PC-3 (cell line): ENCODE data around the gene MFSD6L. TPM values are rescaled to one million over a fixed set of nuclear protein-coding genes. Genes with fewer than 3 reads are reported as not detected.

Source experiments
- ATAC-seq: fragments of 200-7000 bp; cut with Tn5 transposase; 2 replicates; pipeline ENCODE4 v1.9.1; 2020; ENCODE audit warnings: mild to moderate bottlenecking, moderate library complexity
- BruUV-seq: library from RNA; stranded (reverse); fragments of 400-500 nt; replicated peaks from 2 replicates; lab custom pipeline; 2021; lab: Mats Ljungman, UMichigan
- CTCF ChIA-PET: fragments of 300-600 bp; sonication (Branson Sonifier 250); formaldehyde crosslinking; loops from one replicate; lab custom pipeline; 2022; ENCODE audit warnings: antibody characterized with exemption; lab: Charles Lee
- POLR2A ChIA-PET: fragments of 300-600 bp; sonication (Branson Sonifier 250); formaldehyde crosslinking; loops from one replicate; lab custom pipeline; 2022; ENCODE audit warnings: antibody characterized with exemption; ENCODE audit not compliant: unreplicated experiment; lab: Charles Lee
- DNase-seq: peaks from one replicate; pipeline ENCODE4 v3.0.0-alpha.2; 2015
- H2AFZ ChIP-seq: fragments of 300-600 bp; sonication (generic); 2 replicates; pipeline ENCODE4 v1.6.0; 2016; ENCODE audit warnings: antibody characterized with exemption, low read length
- H3F3A ChIP-seq: fragments of 300-600 bp; sonication (generic); one replicate; pipeline ENCODE4 v1.6.0; 2017; ENCODE audit warnings: antibody characterized with exemption, low read length, control low read depth, mild to moderate bottlenecking; ENCODE audit not compliant: unreplicated experiment
- H3K27ac ChIP-seq: fragments of 300-600 bp; sonication (generic); 2 replicates; pipeline ENCODE4 v1.5.1; 2016; ENCODE audit warnings: mild to moderate bottlenecking, low read length
- H3K27me3 ChIP-seq: fragments of 300-600 bp; sonication (generic); 2 replicates; pipeline ENCODE4 v1.6.1; 2016; ENCODE audit warnings: low read length, mixed read lengths
- H3K36me3 ChIP-seq: fragments of 300-600 bp; sonication (generic); 2 replicates; pipeline ENCODE4 v1.6.1; 2016; ENCODE audit warnings: low read depth, mixed run types, low read length, mixed read lengths
- H3K4me1 ChIP-seq: fragments of 300-600 bp; sonication (generic); 2 replicates; pipeline ENCODE4 v1.5.1; 2016; ENCODE audit warnings: low read length; ENCODE audit not compliant: insufficient read depth
- H3K4me2 ChIP-seq: fragments of 300-600 bp; sonication (generic); 2 replicates; pipeline ENCODE4 v1.6.0; 2016; ENCODE audit warnings: low read length
- H3K4me3 ChIP-seq: fragments of 300-600 bp; sonication (generic); 2 replicates; pipeline ENCODE4 v1.5.1; 2016; ENCODE audit warnings: mild to moderate bottlenecking, low read length, mixed read lengths
- H3K79me2 ChIP-seq: fragments of 300-600 bp; sonication (generic); 2 replicates; pipeline ENCODE4 v1.6.1; 2017; ENCODE audit warnings: low read length, mixed read lengths
- H3K9ac ChIP-seq: fragments of 300-600 bp; sonication (generic); 2 replicates; pipeline ENCODE4 v1.6.0; 2016; ENCODE audit warnings: mild to moderate bottlenecking, low read length
- H3K9me2 ChIP-seq: fragments of 300-600 bp; sonication (generic); replicated peaks from 2 replicates; pipeline ENCODE4 v1.6.1; 2016; ENCODE audit warnings: mixed run types, low read length, mixed read lengths
- H3K9me3 ChIP-seq: fragments of 300-600 bp; sonication (generic); 2 replicates; pipeline ENCODE4 v1.6.1; 2016; ENCODE audit warnings: low read length, mixed read lengths
- H4K20me1 ChIP-seq: fragments of 300-600 bp; sonication (generic); 2 replicates; pipeline ENCODE4 v1.6.1; 2016; ENCODE audit warnings: low read length, mixed read lengths
- EZH2 ChIP-seq: fragments of 300-600 bp; sonication (generic); IDR thresholded peaks from one replicate; pipeline ENCODE4 v1.6.1; 2017; ENCODE audit warnings: antibody characterized with exemption, mild to moderate bottlenecking, low read length; ENCODE audit not compliant: unreplicated experiment
- EZH2phosphoT487 ChIP-seq: fragments of 300-600 bp; sonication (generic); IDR thresholded peaks from 2 replicates; pipeline ENCODE4 v1.6.1; 2018; ENCODE audit warnings: mild to moderate bottlenecking, antibody characterized with exemption, low read length, borderline replicate concordance
- intact Hi-C: fragments of 100-400 bp; cut with micrococcal nuclease; formaldehyde crosslinking; loops from 2 replicates; pipeline ENCODE4 v1.9.0; 2023
- total RNA-seq: library from RNA; depleted of rRNA; stranded (reverse); fragments of >200 nt; gene quantifications from 2 replicates; pipeline ENCODE4 v1.2.3, GENCODE V29; 2014
- TF ChIP-seq, protein P1 (sequence below): fragments of 300-600 bp; sonication (generic); conservative IDR thresholded peaks from 2 replicates; pipeline ENCODE4 v1.5.1; 2017; ENCODE audit warnings: antibody characterized with exemption, low read depth, mild to moderate bottlenecking, low read length

The MFSD6L gene
- total RNA-seq, 1 experiment from 2014 or later: 0.07 TPM

DNA sequence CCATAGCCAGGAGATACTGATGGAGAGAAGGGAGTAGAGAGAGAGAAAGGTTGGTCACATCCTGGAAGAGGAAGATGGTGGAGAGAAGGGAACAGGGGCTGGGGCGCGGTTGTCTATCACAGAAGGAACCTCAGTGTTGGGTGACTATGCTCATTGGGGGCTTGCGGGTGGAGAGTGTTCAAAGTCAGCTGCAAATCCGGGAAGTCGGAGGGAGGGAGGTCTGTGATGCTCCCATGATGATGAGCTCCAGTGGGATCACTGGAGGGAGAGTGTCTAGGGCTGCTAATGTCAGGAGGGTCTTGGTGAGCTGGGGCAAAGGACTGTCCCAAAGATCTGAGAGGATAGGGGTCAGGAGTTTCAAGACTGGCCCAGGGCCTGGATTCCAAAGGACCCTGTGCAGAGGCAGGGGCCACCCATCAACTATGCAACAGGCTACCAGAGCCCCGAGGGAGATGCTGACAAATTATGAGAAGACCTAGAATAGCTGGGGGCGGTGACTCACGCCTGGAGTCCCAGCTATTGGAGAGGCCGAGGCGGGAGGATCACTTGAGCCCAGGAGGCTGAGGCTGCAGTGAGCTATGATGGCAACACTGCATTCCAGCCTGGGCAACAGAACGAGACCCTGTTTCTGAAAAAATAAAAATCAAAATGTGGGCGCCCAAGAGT is 43.4 kb downstream of the MFSD6L start:
- no peak overlapping the region for H2AFZ ChIP-seq
- H3K4me2 ChIP-seq: no peak overlapping the region
- H3K79me2 ChIP-seq: no peaks in the 10 kb centered on the region
- intact Hi-C loops: no loop called here
- no peaks in the 10 kb centered on the region for H3K4me1 ChIP-seq
- CTCF ChIA-PET: no interaction called here
- BruUV-seq: no TSS peak
- no peak overlapping the region for H3K27ac ChIP-seq
- H3K9me3 ChIP-seq: no peaks in the 10 kb centered on the region
- ATAC-seq: no peak
- TF ChIP-seq, protein P1, sequence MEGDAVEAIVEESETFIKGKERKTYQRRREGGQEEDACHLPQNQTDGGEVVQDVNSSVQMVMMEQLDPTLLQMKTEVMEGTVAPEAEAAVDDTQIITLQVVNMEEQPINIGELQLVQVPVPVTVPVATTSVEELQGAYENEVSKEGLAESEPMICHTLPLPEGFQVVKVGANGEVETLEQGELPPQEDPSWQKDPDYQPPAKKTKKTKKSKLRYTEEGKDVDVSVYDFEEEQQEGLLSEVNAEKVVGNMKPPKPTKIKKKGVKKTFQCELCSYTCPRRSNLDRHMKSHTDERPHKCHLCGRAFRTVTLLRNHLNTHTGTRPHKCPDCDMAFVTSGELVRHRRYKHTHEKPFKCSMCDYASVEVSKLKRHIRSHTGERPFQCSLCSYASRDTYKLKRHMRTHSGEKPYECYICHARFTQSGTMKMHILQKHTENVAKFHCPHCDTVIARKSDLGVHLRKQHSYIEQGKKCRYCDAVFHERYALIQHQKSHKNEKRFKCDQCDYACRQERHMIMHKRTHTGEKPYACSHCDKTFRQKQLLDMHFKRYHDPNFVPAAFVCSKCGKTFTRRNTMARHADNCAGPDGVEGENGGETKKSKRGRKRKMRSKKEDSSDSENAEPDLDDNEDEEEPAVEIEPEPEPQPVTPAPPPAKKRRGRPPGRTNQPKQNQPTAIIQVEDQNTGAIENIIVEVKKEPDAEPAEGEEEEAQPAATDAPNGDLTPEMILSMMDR: no peak
- TF ChIP-seq EZH2 (no peak), EZH2phosphoT487 (no peak)
- peaks cover 42% of the 10 kb centered on the region for H3K27me3 ChIP-seq
- DNase-seq: no peak
- H3K9ac ChIP-seq: no peak overlapping the region
- H4K20me1 ChIP-seq: no peaks in the 10 kb centered on the region
- no peak overlapping the region for H3K4me3 ChIP-seq
- no peaks in the 10 kb centered on the region for H3K36me3 ChIP-seq
- H3F3A ChIP-seq: no peaks in the 10 kb centered on the region
- H3K9me2 ChIP-seq: no peaks in the 10 kb centered on the region
- POLR2A ChIA-PET: no interaction called here

DNA sequence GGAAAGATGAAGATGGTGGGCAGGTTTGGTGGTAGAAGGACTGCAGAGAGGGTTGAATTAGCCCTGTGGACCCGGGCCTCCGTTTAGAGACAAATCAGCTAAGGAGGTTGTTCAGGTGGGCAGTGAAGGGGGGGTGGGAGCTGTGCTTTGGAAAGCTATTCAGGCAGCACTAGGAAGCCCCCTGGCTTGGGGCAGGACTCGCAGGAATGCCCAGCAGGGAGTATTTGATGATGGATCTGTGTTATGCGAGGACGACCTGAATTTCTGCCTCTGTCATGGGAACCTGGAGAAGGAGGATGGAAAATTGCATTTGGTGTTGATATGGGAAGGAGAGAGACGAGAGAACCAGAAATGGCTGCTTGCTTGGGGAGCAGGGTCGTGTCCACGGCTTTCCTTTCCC is 44.3 kb downstream of the MFSD6L start:
- Histone ChIP-seq H2AFZ (no peak overlapping the region), H3K9me2 (no peaks in the 10 kb centered on the region), H3K9me3 (no peaks in the 10 kb centered on the region), H3K4me1 (no peaks in the 10 kb centered on the region), H3K4me2 (no peak overlapping the region), H3K79me2 (no peaks in the 10 kb centered on the region), H3K9ac (no peak overlapping the region), H3F3A (no peaks in the 10 kb centered on the region), H3K4me3 (no peak overlapping the region), H3K27ac (no peak overlapping the region), H4K20me1 (no peaks in the 10 kb centered on the region), H3K36me3 (no peaks in the 10 kb centered on the region), H3K27me3 (peaks cover 34% of the 10 kb centered on the region)
- ATAC-seq: no peak
- ChIA-PET CTCF (no interaction called here), POLR2A (no interaction called here)
- TF ChIP-seq, protein P1: no peak
- TF ChIP-seq EZH2phosphoT487: no peak
- TF ChIP-seq EZH2: no peak
- intact Hi-C loops: loop anchor here (1.0 kb wide), 1 partner anchor 30 kb away; no protein-coding TSS in a partner anchor
- BruUV-seq: no TSS peak
- DNase-seq: no peak

DNA sequence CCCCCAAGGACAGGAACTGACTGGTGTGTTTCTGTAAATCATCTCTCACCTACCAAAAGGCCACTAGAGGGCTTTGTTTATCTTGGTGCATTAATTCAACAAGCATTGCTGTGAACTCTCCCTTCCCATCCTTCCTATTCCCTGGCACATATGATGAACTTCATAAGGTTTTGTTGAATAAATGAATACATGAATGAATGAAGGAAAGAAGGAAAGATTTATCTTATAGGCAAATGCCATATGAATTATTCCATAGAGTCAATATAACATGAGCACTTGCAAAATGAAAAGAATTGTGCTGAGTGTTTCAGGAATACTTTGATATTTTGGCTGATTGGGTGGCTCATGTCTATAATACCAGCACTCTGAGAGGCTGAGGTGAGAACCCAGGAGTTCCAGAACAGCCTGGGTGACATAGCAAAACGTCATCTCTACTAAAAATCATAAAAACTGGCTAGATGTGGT is 45.2 kb downstream of the MFSD6L start:
- peak; percentile 54 for ATAC-seq
- DNase-seq: peak; percentile 56
- Histone ChIP-seq H3K27me3 (peaks cover 25% of the 10 kb centered on the region), H3K9me2 (no peaks in the 10 kb centered on the region), H3K9ac (no peak overlapping the region), H2AFZ (no peak overlapping the region), H3F3A (no peaks in the 10 kb centered on the region), H3K4me3 (no peak overlapping the region), H3K27ac (no peak overlapping the region), H4K20me1 (no peaks in the 10 kb centered on the region), H3K36me3 (no peaks in the 10 kb centered on the region), H3K4me1 (no peaks in the 10 kb centered on the region), H3K4me2 (no peak overlapping the region), H3K79me2 (no peaks in the 10 kb centered on the region), H3K9me3 (no peaks in the 10 kb centered on the region)
- intact Hi-C loops: loop anchor here (1.0 kb wide), 1 partner anchor 31 kb away; no protein-coding TSS in a partner anchor
- TF ChIP-seq EZH2phosphoT487: no peak
- TF ChIP-seq, protein P1: peak; percentile 70
- CTCF ChIA-PET: no interaction called here
- POLR2A ChIA-PET: no interaction called here
- BruUV-seq: no TSS peak
